Measurements from ENCODE around the gene RPL5.

RPL5 gene

DNA sequence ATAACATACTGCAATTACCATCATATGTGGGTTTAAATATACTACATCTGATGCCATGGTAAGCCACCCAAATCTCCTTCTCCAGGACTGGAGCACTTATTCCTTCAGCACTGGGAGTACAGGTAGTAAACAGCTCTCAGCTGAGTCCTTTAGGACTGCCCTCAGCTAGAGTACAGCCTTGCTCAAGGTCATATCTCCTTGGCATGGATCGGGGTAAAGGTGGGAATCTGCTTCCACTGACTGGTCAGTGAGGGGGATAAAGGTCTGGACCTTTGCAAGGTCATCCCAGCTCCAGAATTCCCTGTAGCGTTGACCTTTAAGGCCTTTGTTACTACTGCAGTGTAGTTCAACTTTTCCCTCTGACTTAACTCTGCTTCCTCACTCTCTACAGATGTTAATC, 38.8 kb downstream of the RPL5 start:
- Histone ChIP-seq H2BK120ac (ENCODE audit: low read depth, low read length) (no peak overlapping the region), H3K23ac (ENCODE audit: low read length in 2 of 2) (no peak overlapping the region), H4K8ac (ENCODE audit: low read length) (no peak overlapping the region), H3K14ac (ENCODE audit: low read length in 2 of 2) (no peak overlapping the region), H3K4me1 (ENCODE audit: control insufficient read depth, insufficient read depth, low read depth, low read length) (no peaks in the 10 kb centered on the region), H2AK5ac (ENCODE audit: low read length, severe bottlenecking) (no peak overlapping the region), H2AFZ (ENCODE audit: low read depth, low read length) (no peak overlapping the region), H3K27me3 (ENCODE audit: control insufficient read depth in 1 of 2, insufficient read depth in 1 of 2, low read length in 2 of 2) (no peaks in the 10 kb centered on the region), H3K36me3 (ENCODE audit: control insufficient read depth in 1 of 2, insufficient read depth in 2 of 2, low read depth in 1 of 2, low read length in 2 of 2) (peaks cover 0 to 7% of the 10 kb centered on the region in 2 experiments), H3K9ac (ENCODE audit: low read length) (no peak overlapping the region), H3K4me2 (ENCODE audit: low read length, poor library complexity, severe bottlenecking) (no peak overlapping the region), H2BK15ac (ENCODE audit: low read depth, poor library complexity, severe bottlenecking) (no peak overlapping the region), H3K9me3 (ENCODE audit: control insufficient read depth, low read length) (peaks cover 5% of the 10 kb centered on the region), H3K27ac (ENCODE audit: low read length, poor library complexity, severe bottlenecking) (no peak overlapping the region), H4K91ac (ENCODE audit: low read length) (no peak overlapping the region), H3K79me1 (replicated peaks; ENCODE audit: low read length, poor library complexity, severe bottlenecking) (no peaks in the 10 kb centered on the region), H2BK5ac (ENCODE audit: low read depth, low read length, poor library complexity, severe bottlenecking) (no peak overlapping the region), H3K4ac (ENCODE audit: low read depth in 1 of 2, low read length in 2 of 2) (no peak overlapping the region), H2BK12ac (ENCODE audit: low read length in 2 of 2) (no peak overlapping the region), H3K18ac (ENCODE audit: low read depth in 1 of 2, low read length in 2 of 2) (no peak overlapping the region), H3K4me3 (ENCODE audit: insufficient read depth in 1 of 2, low read depth in 1 of 2, low read length in 2 of 2) (no peak overlapping the region)
- 92% methylated on average over 2 of the region's 2 CpGs for WGBS
- DNase-seq: no peak

GRCh38 chr1:92872719-92873118, 40.9 kb downstream of the RPL5 start:
- no peak overlapping the region for H2BK15ac ChIP-seq (ENCODE audit: low read depth, poor library complexity, severe bottlenecking)
- H2BK120ac ChIP-seq (ENCODE audit: low read depth, low read length): no peak overlapping the region
- H3K14ac ChIP-seq (ENCODE audit: low read length in 2 of 2): no peak overlapping the region
- peaks cover 5% of the 10 kb centered on the region for H3K9me3 ChIP-seq (ENCODE audit: control insufficient read depth, low read length)
- peaks cover 0 to 7% of the 10 kb centered on the region in 2 experiments for H3K36me3 ChIP-seq (ENCODE audit: control insufficient read depth in 1 of 2, insufficient read depth in 2 of 2, low read depth in 1 of 2, low read length in 2 of 2)
- no peaks in the 10 kb centered on the region for H3K4me1 ChIP-seq (ENCODE audit: control insufficient read depth, insufficient read depth, low read depth, low read length)
- no peak overlapping the region for H4K91ac ChIP-seq (ENCODE audit: low read length)
- no peak overlapping the region for H3K27ac ChIP-seq (ENCODE audit: low read length, poor library complexity, severe bottlenecking)
- H2AFZ ChIP-seq (ENCODE audit: low read depth, low read length): no peak overlapping the region
- DNase-seq: no peak
- H3K9ac ChIP-seq (ENCODE audit: low read length): no peak overlapping the region
- no peak overlapping the region for H2BK5ac ChIP-seq (ENCODE audit: low read depth, low read length, poor library complexity, severe bottlenecking)
- no peak overlapping the region for H2AK5ac ChIP-seq (ENCODE audit: low read length, severe bottlenecking)
- WGBS: 92% methylated on average over 2 of the region's 2 CpGs
- H3K23ac ChIP-seq (ENCODE audit: low read length in 2 of 2): no peak overlapping the region
- no peak overlapping the region for H3K18ac ChIP-seq (ENCODE audit: low read depth in 1 of 2, low read length in 2 of 2)
- H4K8ac ChIP-seq (ENCODE audit: low read length): no peak overlapping the region
- no peak overlapping the region for H2BK12ac ChIP-seq (ENCODE audit: low read length in 2 of 2)
- H3K4me3 ChIP-seq (ENCODE audit: insufficient read depth in 1 of 2, low read depth in 1 of 2, low read length in 2 of 2): no peak overlapping the region
- no peak overlapping the region for H3K4ac ChIP-seq (ENCODE audit: low read depth in 1 of 2, low read length in 2 of 2)
- H3K27me3 ChIP-seq (ENCODE audit: control insufficient read depth in 1 of 2, insufficient read depth in 1 of 2, low read length in 2 of 2): no peaks in the 10 kb centered on the region
- H3K79me1 ChIP-seq (replicated peaks; ENCODE audit: low read length, poor library complexity, severe bottlenecking): no peaks in the 10 kb centered on the region
- no peak overlapping the region for H3K4me2 ChIP-seq (ENCODE audit: low read length, poor library complexity, severe bottlenecking)

- H2AFZ ChIP-seq (ENCODE audit: low read depth, low read length): no peak overlapping the region
- H3K14ac ChIP-seq (ENCODE audit: low read length in 2 of 2): no peak overlapping the region
- H3K9ac ChIP-seq (ENCODE audit: low read length): no peak overlapping the region
- no peak overlapping the region for H2BK15ac ChIP-seq (ENCODE audit: low read depth, poor library complexity, severe bottlenecking)
- H3K4me3 ChIP-seq (ENCODE audit: insufficient read depth in 1 of 2, low read depth in 1 of 2, low read length in 2 of 2): no peak overlapping the region
- no peak overlapping the region for H2BK5ac ChIP-seq (ENCODE audit: low read depth, low read length, poor library complexity, severe bottlenecking)
- no peak for DNase-seq
- no peak overlapping the region for H3K4ac ChIP-seq (ENCODE audit: low read depth in 1 of 2, low read length in 2 of 2)
- H3K18ac ChIP-seq (ENCODE audit: low read depth in 1 of 2, low read length in 2 of 2): no peak overlapping the region
- H3K27me3 ChIP-seq (ENCODE audit: control insufficient read depth in 1 of 2, insufficient read depth in 1 of 2, low read length in 2 of 2): no peaks in the 10 kb centered on the region
- WGBS: no CpG with 5 or more reads among the region's 2 CpGs
- H3K23ac ChIP-seq (ENCODE audit: low read length in 2 of 2): no peak overlapping the region
- no peak overlapping the region for H4K91ac ChIP-seq (ENCODE audit: low read length)
- H3K4me2 ChIP-seq (ENCODE audit: low read length, poor library complexity, severe bottlenecking): no peak overlapping the region
- no peaks in the 10 kb centered on the region for H3K4me1 ChIP-seq (ENCODE audit: control insufficient read depth, insufficient read depth, low read depth, low read length)
- peaks cover 0 to 7% of the 10 kb centered on the region in 2 experiments for H3K36me3 ChIP-seq (ENCODE audit: control insufficient read depth in 1 of 2, insufficient read depth in 2 of 2, low read depth in 1 of 2, low read length in 2 of 2)
- no peak overlapping the region for H2AK5ac ChIP-seq (ENCODE audit: low read length, severe bottlenecking)
- H2BK12ac ChIP-seq (ENCODE audit: low read length in 2 of 2): no peak overlapping the region
- no peaks in the 10 kb centered on the region for H3K79me1 ChIP-seq (replicated peaks; ENCODE audit: low read length, poor library complexity, severe bottlenecking)
- H3K9me3 ChIP-seq (ENCODE audit: control insufficient read depth, low read length): peaks cover 5% of the 10 kb centered on the region
- H2BK120ac ChIP-seq (ENCODE audit: low read depth, low read length): no peak overlapping the region
- no peak overlapping the region for H4K8ac ChIP-seq (ENCODE audit: low read length)
- no peak overlapping the region for H3K27ac ChIP-seq (ENCODE audit: low read length, poor library complexity, severe bottlenecking)
These were observed 43.1 kb downstream of the RPL5 start for GRCh38 chr1:92874987-92875386.

DNA sequence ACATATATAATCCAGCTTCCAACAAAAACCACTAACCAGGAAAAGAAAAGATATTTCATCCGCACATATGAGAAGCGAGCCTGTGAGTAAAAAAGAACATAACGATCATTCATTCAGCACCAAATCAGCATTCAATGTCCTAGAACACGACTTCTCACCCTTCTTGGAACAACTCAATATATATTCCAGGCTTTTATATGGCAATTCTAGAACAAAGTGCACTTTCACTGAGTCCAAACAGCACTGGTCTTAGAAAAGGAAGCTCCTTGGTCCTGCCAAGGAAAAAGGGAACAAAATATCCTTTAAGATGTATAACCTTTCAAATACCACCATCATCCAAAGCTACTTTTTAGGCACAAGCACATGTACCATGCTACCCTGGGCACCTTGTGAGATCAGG, 44.5 kb downstream of the RPL5 start:
- Histone ChIP-seq H2AK5ac (ENCODE audit: low read length, severe bottlenecking) (no peak overlapping the region), H3K18ac (ENCODE audit: low read depth in 1 of 2, low read length in 2 of 2) (no peak overlapping the region), H3K4me3 (ENCODE audit: insufficient read depth in 1 of 2, low read depth in 1 of 2, low read length in 2 of 2) (no peak overlapping the region), H3K36me3 (ENCODE audit: control insufficient read depth in 1 of 2, insufficient read depth in 2 of 2, low read depth in 1 of 2, low read length in 2 of 2) (peaks cover 0 to 7% of the 10 kb centered on the region in 2 experiments), H2BK120ac (ENCODE audit: low read depth, low read length) (no peak overlapping the region), H2BK5ac (ENCODE audit: low read depth, low read length, poor library complexity, severe bottlenecking) (no peak overlapping the region), H2BK15ac (ENCODE audit: low read depth, poor library complexity, severe bottlenecking) (no peak overlapping the region), H3K4me1 (ENCODE audit: control insufficient read depth, insufficient read depth, low read depth, low read length) (no peaks in the 10 kb centered on the region), H3K4me2 (ENCODE audit: low read length, poor library complexity, severe bottlenecking) (no peak overlapping the region), H2AFZ (ENCODE audit: low read depth, low read length) (no peak overlapping the region), H3K27ac (ENCODE audit: low read length, poor library complexity, severe bottlenecking) (no peak overlapping the region), H4K8ac (ENCODE audit: low read length) (no peak overlapping the region), H3K4ac (ENCODE audit: low read depth in 1 of 2, low read length in 2 of 2) (no peak overlapping the region), H3K14ac (ENCODE audit: low read length in 2 of 2) (no peak overlapping the region), H3K9me3 (ENCODE audit: control insufficient read depth, low read length) (peaks cover 5% of the 10 kb centered on the region), H2BK12ac (ENCODE audit: low read length in 2 of 2) (no peak overlapping the region), H3K23ac (ENCODE audit: low read length in 2 of 2) (no peak overlapping the region), H3K79me1 (replicated peaks; ENCODE audit: low read length, poor library complexity, severe bottlenecking) (no peaks in the 10 kb centered on the region), H4K91ac (ENCODE audit: low read length) (no peak overlapping the region), H3K27me3 (ENCODE audit: control insufficient read depth in 1 of 2, insufficient read depth in 1 of 2, low read length in 2 of 2) (no peaks in the 10 kb centered on the region), H3K9ac (ENCODE audit: low read length) (no peak overlapping the region)
- WGBS: 91% methylated on average over 4 of the region's 4 CpGs
- DNase-seq: no peak
